Adipose tissue (tissue), 3 donors: ENCODE measurements around the gene CDYL. TPM values are rescaled to one million over a fixed set of nuclear protein-coding genes. Genes with fewer than 3 reads are reported as not detected.
"Not testable (repeated sequence)": the region's sequence is repeated elsewhere in the genome, so short reads cannot be mapped to it uniquely, and the experiment has no call there.

Source experiments
- H3K27ac ChIP-seq: one replicate; pipeline ENCODE4 v1.5.1; 2013; ENCODE audit warnings: low read depth, low read length
- WGBS, 3 donors: extraction: QIAGEN DNeasy Blood & Tissue Kit; methylation state at CpG; one replicate each; pipeline ENCODE4 v1.1.7; 2013; 5-methylcytosine and 5-hydroxymethylcytosine counted together
- polyA plus RNA-seq, 3 donors: library from polyadenylated mRNA; stranded (reverse); fragments of 200-250 nt; gene quantifications; one replicate each; pipeline ENCODE4 v1.2.3, GENCODE V29; 2013
- donor health status: healthy with polysubstance abuse.
- donor health status: Bipolar disorder and iron deficiency.
- donor health status: healthy.

The CDYL gene
- polyA plus RNA-seq, 3 donors, result 3.3 to 10.7 (median 8.2) TPM

DNA sequence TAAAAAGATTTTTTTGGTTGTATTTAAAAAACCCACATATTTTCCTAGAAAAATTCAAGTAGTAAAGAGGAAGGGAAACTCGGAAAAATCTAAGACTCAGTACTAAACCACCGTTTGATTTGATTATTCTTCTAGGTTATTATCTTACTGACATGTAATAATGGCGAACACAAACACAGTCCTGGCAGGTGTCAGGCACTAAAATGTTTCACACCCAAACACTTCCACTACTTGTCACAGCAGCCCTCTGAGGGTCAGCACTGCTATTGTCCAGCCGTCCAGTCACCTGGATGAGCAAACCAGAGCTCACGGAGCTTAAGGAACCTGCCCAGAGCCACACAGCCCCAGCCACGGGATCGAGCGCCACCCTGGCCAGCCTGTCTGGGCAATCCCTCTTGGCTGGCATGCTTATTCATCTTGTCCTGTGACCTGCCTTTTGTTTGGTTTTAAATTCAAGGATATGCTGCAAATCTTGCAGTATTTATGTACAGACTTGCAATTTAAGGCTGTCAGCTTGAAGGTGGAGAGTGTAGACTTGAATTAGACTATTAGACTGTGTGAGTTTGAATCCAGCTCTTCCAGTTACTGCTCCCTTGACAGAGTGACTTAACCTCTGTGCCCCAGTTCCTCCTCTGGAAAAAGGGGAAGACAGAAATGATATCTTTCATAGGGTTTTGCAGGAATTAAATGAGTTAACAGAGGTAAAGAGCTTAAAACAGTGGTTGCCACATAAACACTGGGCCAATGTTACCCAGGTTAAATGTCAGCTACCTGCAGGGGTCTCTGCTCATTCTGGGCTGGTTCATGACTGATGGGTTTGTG lies 82.2 kb downstream of the CDYL start:
- WGBS, 3 donors, result 47 to 90% (median 85%) methylated on average over 8 of the region's 8 CpGs
- H3K27ac ChIP-seq, result no peak overlapping the region

DNA sequence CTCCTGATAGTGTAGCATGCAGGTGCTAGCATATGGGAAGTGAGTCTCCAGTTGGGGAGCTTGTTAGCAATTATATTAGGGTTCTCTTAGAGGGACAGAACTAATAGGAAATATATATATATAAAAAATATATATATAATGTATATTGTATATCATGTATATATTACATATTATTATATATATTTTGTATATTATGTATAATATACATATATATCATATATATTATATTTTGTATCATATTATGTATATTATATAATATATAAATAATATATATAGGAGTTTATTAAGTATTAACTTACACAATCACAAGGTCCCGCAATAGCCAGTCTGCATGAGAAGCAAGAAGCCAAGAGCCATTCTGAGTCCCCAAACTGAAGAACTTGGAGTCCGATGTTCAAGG lies 84.2 kb downstream of the CDYL start:
- 96 to 100% (median 99%) methylated on average over 2 of the region's 2 CpGs for WGBS, 3 donors
- H3K27ac ChIP-seq, result no peak overlapping the region

DNA sequence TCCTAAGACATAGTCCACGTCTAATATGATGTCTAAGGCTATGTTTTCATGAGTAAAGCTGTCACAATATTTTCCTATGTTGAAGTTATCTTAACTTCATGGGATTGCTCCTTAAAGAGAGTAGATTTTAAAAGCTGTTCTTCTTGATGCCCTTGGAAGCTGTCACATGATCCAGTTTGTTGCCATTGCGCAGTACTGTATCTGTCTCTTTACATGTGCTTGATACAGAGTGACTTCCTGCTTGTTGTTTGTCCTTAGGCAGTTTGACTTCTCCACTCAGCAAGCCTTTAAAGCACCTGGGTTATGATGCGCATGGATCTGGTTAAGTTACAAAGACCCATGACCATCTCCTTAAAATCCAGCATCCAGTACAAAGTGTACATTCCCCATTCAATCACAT lies 85.4 kb downstream of the CDYL start:
- WGBS, 3 donors, result 80 to 92% (median 85%) methylated on average over 3 of the region's 3 CpGs

DNA sequence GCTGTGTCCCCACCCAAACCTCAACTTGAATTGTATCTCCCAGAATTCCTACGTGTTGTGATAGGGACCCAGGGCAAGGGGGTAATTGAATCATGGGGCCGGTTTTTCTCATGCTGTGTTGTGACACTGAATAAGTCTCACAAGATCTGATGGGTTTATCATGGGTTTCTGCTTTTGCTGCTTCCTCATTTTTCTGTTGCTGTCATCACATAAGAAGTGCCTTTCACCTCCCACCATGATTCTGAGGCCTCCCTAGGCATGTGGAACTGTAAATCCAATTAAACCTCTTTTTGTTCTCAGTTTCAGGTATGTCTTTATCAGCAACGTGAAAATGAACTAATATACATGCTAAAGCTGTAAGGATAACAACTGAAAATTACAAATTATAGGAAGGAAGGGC lies 88.3 kb downstream of the CDYL start:
- no peak overlapping the region for H3K27ac ChIP-seq
- 84 to 86% (median 85%) methylated on average over 3 of the region's 3 CpGs for WGBS, 3 donors

More for the DNA sequence above, 85.4 kb downstream of the CDYL start:
- H3K27ac ChIP-seq, result no peak overlapping the region

DNA sequence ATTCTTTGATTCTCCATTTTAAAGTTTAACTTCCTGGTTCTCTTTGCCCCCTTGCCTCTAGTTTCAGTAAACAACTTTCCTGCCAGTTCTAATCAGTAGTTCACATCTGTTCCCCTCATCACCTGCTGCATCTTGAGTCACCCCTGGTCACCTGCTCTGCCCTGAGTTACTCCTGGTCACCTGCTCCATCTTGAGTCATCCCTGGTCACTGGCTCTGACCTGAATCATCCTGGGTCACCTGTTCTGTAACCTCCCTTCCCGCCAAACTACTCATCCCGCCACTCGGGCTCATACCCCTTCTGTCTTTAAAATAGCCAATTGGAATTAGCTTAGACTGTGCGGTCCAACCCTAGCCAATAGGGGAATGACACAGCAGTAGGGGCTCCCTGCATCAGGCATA lies 88.8 kb downstream of the CDYL start:
- not testable (repeated sequence) for H3K27ac ChIP-seq
- 97 to 99% (median 98%) methylated on average over 4 of the region's 4 CpGs for WGBS, 3 donors

DNA sequence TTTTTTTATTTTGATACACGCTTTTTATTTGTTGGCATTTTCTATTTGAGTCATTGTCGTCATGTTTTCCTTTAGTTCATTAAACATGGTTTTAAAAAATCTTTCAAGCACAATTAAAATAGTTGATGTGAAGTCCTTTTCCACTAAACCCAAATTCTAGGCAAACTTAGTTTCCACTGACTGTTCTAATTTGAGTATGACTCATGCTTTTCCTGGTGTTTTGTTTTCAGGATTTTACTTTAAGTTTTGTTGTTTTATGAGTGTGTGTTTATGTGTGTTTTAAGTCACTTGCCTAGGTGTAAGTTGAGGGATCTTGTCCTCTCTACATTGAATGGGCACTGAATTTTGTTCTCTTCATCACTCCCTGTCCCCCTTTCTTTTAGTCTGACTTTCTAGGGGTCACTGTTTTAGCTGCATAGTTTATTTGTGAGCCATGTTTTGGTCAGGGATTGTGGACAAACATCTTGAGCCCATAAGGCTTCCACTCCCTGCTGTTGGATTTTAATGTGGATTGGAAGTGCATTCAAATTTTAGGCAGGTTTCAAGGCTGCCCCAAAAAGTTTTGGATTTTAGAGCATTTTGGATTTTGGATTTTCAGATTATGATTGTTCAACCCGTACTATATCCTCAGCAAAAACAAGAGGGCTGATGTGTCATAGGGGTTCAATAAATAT lies 94.8 kb downstream of the CDYL start:
- WGBS, 3 donors, result 96 to 100% (median 96%) methylated on average over 3 of the region's 3 CpGs
- no peak overlapping the region for H3K27ac ChIP-seq

DNA sequence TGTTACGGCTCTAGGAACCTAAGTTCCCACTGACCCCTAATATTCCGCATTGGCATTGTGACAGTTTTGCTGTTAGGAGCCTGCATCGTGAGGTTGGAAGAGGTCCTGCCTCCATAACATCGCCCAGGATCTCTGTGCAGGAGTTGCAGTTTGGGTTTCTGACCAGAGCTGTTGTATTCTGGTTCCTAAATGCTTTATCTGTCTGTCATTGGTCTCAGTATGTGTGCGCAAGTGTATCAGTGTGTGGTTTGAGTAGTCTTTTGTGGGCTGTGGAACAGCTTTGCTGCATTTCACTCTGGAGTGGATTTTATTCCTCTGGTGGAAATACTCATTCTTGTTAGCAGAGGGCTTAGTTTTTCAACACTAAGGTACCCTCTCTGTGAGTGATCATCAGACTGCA lies 95.6 kb downstream of the CDYL start:
- WGBS, 3 donors, result 95 to 99% (median 98%) methylated on average over 5 of the region's 5 CpGs
- no peak overlapping the region for H3K27ac ChIP-seq

DNA sequence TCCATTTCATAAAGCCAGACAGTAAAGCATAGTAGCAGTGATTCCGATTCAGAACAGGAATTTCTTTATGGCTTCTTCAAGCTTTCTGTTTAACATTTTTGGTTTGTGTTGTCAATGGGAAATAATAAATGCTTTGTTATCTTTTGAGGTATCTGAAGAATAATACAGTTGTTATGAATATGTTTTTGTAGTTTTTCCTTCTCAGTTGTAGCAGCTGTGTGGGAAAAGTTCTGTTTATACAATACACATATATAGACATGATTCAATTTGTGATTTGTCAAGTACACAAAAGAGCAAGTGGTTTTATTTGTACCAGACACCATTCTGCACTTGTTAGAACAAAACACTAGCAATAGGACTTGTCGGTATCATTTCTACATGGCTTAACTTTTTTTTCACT lies 96.6 kb downstream of the CDYL start:
- no peak overlapping the region for H3K27ac ChIP-seq
- WGBS, 3 donors, result 40 to 79% (median 77%) methylated on average over 2 of the region's 2 CpGs

DNA sequence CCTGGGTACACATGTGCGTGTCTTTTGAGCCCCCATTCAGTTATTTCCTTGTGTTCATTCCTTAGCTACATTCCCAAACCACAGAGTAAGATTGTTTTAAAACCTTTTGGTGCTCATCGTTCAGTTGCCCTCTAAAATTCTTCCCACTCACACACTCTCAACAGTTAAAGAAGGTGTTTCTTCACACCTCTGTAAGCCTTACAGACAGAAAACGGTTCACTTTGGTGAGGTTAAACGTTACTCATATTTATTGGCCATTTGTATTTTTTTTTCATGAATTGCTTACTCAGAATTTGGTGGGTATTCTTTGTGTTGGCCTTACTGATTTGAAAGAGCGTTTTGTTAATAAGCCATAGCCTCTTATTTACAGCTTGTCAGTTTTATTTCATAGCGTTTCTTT lies 97.7 kb downstream of the CDYL start:
- WGBS, 3 donors, result 76 to 90% (median 81%) methylated on average over 6 of the region's 6 CpGs
- H3K27ac ChIP-seq, result no peak overlapping the region

DNA sequence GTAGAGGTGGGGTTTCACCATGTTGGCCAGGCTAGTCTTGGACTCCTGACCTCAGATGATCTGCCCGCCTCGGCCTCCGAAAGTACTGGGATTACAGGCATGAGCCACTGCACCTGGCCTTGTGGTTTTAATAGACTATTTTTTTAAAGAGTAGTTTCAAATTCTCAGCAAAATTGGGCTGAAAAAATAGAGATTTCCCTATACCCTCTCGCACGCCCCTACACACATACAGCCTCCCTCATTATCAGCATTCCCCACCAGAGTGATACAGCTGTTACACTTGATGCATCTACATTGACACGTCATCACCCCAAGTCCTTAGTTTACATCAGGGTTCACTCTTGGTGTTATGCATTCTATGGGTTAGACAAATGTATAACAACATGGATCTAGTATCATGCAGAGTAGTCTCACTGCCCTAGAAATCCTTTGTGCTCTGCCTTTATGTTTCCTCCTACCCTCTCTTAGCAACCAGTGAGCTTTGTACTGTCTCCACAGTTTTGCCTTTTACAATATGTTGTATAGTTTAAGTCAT lies 103.6 kb downstream of the CDYL start:
- H3K27ac ChIP-seq, result no peak overlapping the region
- 93 to 97% (median 97%) methylated on average over 6 of the region's 6 CpGs for WGBS, 3 donors

DNA sequence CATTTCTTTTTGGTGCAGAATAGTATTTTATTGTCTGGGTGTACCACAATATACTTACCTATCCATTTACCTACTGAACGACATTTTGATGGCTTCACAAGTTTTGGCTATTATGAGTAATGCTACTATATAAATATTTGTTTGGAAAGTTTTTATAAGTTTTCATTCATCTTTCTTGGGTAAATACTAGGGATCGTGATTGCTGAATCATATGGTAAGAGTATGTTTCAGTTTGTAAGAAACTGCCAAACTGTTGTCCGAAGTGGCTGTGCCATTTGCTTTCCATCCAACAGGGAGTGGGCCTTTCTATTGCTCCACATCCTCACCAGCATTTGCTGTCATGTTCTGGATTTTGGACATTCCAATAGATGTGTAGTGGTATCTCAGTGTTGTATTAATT lies 104.2 kb downstream of the CDYL start:
- WGBS, 3 donors, result 64 to 95% (median 93%) methylated on average over 3 of the region's 3 CpGs
- no peak overlapping the region for H3K27ac ChIP-seq

DNA sequence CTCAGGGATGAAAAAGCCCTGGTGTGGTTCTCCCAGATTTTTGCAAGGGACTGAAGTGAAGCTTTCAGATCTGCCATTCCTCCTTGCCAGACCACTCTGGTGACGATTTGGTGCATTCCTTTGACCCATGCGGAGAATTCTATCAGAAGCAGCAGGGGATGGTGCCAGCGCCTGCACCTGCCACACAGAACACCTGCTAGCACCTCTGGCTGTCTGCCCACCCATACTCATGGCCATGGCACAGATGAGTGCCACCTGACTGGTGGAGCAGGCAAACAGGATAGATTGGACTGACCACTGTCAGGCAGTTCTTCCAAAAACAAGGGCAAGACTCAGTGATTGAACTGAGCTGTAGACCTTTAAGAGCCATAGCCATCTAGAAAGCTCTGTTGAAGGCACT lies 107.1 kb downstream of the CDYL start:
- WGBS, 3 donors, result 42 to 98% (median 95%) methylated on average over 3 of the region's 3 CpGs
- H3K27ac ChIP-seq, result no peak overlapping the region

DNA sequence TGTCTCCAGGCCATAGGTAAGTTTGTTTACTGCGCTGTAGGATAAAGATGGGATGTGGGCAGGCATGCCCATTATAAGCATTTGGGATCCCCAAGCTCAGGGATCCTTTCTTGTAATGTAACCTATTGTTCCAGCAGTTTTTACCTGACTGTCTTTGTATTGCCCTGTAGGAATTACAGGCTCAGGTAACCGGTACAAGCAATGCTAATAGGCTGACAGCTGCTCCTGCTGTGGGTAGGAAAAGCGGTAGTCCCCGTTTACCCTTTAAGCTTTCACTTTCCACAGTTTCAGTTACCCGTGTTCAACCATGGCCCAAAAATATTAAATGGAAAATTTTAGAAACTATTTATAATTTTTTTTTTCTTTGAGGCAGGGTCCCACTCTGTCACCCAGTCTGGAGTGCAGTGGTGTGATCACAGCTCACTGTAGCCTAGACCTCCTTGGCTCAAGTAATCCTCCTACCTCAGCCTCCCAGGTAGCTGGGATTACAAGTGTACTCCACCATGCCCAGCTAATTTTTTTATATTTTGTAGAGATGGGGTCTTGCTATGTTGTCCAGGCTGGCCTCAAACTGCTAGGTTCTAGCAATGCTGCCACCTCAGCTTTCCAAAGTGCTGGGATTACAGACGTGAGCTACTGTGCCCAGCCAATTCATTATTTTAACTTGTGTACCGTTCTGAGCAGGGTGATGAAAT lies 108.6 kb downstream of the CDYL start:
- H3K27ac ChIP-seq, result no peak overlapping the region
- 84 to 88% (median 87%) methylated on average over 7 of the region's 7 CpGs for WGBS, 3 donors

DNA sequence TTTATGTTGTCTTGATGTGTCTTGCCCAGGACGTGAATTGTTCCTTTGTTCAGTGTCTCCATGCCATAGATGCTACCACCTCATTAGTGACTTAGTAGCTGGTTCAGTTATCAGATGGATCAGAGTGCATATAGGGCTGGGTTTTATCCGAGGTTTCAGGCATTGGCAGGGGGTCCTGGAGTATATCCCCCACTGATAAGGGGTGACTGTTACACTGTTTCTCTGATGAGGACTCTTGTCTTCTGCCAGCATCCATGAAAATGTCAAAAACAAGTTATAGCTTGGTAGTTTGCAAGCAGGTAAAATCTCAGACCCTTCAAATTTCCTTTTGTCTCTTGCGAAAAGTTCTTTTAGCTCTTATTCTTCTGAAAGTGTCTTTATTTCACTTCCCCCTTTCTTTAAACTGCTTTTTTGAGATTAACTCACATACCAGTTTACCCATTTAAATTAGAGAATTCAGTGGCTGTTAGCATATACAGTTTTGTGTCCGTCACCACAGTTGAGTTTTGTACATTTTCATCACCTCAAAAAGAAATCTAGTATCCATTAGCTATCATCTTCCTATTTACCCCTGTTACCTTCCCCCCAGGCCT lies 109.2 kb downstream of the CDYL start:
- WGBS, 3 donors, result 85 to 90% (median 87%) methylated on average over 4 of the region's 4 CpGs
- no peak overlapping the region for H3K27ac ChIP-seq

DNA sequence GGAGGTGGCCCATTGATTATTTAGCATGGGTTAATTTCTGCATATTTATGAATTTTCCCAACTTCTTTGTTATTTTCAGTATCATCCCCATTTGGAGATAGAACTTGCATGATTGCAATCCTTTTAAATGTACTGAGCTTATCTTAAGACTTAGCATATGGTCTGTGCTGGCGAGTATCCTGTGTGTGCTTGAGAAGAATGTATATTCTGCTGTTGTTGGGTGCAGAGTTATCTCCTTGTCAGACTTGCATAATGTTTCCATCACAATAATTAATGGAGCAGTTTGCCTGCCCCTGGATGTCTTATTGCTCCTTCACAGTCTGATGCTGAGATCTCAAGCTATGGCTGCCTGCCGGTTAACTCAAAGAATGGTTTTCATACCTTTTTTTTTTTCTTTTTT lies 112.6 kb downstream of the CDYL start:
- 92 to 100% (median 94%) methylated on average over 2 of the region's 2 CpGs for WGBS, 3 donors
- no peak overlapping the region for H3K27ac ChIP-seq

DNA sequence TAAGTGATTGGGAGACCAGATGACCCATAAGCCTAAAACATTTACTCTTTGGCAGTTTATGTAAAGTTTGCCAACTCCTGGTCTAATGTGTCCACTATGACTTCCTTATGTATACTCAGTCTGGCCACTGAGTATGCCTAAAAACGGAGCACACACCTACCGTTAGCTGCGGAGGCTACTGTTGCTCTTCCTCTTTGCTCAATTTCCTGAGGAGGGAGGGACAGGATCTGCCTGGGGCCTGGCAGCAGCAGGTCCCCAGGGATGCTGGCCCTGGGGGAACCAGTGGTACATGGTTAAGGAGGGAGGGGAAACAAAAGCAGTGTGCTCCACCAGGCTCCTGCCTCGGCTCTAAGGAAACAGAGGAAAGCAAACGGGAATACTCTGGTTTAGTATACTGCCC lies 113.5 kb downstream of the CDYL start:
- no peak overlapping the region for H3K27ac ChIP-seq
- 39 to 77% (median 44%) methylated on average over 5 of the region's 5 CpGs for WGBS, 3 donors

DNA sequence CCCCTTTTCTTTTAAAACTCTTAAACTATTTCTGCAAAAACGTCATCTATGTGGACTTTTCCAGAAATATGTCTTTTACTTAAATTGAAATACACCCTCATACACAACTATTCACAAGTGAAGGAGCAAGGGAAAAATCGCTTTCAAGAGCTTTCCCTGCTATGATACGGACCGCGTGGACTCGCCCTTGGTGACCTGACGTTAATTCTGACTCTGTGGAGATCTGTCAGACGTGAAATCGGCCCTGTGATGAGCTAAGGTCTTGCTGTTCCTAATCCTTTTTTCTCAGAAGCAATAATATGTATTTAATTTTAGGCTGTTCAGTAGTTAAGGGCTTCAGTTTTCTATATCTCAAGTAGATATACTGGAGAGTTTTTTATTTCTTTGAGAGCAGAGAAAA lies 114.0 kb downstream of the CDYL start:
- H3K27ac ChIP-seq, result no peak overlapping the region
- WGBS, 3 donors, result 78 to 92% (median 82%) methylated on average over 9 of the region's 9 CpGs

DNA sequence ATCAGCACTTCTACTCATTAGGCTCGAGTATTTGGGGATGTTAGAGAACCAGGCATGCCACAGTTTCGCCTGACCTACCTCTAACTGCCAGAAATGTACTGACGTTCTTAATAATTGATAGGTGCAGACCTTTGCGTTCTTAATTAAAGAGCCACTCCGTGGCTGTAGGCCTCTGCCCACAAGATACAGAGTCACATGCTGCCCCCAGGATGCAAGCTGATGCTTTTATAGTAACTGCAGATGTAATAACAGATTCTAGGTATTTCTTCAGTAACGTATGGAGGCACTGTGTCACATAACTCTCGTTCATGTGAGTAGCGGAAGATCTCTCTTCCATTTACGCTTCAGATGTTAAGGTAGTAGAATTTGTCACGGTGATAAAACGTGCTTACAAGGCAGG lies 114.4 kb downstream of the CDYL start:
- WGBS, 3 donors, result 91 to 94% (median 91%) methylated on average over 11 of the region's 11 CpGs
- H3K27ac ChIP-seq, result no peak overlapping the region

DNA sequence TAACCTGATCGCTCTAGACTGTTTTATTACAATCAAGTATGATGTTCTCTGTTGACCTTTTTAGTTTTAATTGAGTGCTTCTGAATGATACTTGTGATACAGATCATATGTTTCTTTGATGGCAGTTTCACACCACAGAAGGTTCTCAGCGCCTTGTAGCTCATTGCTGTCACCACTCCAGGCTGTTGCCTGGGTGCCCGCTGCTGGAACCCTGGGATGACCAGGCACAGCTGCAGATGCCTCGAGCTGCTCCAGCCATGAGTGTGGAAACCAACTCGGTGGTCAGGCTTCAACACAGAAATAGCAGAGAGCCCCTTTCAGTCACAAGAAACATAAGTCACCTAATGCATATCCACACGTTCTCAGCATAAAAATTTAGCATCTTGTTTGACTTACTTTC lies 114.9 kb downstream of the CDYL start:
- WGBS, 3 donors, result 92 to 94% (median 94%) methylated on average over 6 of the region's 6 CpGs
- no peak overlapping the region for H3K27ac ChIP-seq
